Hypothalamus (tissue), 51 donors: ENCODE measurements around the gene WDR86.

ENCODE experiments used
- DNase-seq, 51 donors: peaks; one replicate each; lab custom pipeline; 2025; lab: John Stamatoyannopoulos, UW

The WDR86 gene

DNA sequence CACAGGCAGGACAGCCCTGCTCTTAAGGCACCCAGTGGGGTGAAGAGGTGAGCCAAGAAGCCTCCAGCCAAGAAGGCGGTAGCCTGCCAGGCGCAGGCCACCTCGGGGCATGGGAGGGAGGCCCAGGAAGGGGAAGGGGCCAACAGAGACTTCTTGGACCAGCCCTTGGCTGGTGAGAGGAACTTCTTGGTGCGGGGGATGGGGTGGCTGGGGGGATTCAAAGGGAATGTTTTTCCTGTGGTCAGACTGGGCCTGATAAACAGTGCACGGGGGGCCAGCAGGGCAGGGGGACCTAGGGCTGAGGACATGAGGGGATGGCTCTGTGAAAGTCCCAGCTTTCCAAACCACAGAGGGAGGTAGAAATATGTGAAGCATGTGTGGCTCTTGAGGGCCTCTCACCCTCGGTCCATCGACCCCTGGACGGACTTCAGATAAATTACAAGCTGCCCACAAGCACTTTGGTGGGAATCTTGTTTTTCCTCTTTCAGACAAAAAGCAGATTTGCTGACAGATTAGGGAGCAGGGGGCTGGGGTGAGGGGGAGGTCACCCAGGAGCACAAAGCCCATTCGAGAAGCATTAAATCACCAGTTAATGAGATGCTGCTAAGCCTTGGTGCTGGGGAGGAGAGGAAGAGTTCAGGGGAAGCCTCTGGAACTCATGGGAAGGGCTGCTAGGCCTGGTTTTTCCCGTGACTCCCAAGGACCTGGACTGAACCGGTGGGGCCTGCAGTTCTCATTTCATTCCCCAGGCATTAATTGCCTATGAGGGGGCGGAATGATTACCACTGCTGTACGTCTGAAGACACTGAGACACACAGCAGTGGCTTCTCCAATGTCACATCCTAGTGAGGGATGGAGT is 18.8 kb upstream of the WDR86 start:
- peak in 9 of 51 donors; percentile 7 to 25 (median 16) for DNase-seq

DNA sequence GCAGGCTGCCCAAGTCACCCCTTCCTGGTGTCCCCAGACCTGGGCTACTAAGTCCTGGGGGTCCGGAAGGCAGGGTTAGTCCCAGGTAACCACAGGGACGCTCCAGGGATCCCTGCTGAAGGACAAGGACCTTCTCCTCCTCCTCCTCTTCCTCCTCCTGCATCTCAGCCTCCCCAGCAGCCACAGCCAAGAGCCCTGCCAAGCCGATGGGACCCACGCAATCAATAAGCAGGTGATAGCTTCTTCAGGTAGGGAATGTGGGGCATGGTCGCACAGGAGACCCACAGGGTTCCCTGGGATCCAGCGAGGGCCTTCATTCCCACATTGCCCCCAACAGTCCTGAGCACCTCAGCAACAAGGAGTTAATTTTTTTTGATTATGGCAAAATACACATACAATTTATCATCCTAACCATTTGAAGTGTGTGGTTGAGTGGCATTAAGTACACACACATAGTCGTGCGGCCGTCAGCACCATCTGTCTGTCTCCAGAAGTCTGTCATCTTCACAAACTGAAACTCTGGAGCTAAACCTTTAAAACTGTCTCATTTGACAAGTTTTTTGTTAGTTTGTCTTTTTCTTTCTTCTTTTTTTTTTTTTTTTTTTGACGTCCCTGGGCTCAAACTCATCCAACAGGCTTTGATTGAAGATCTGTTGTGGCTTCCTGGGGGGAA is 18.0 kb upstream of the WDR86 start:
- DNase-seq: no peak

DNA sequence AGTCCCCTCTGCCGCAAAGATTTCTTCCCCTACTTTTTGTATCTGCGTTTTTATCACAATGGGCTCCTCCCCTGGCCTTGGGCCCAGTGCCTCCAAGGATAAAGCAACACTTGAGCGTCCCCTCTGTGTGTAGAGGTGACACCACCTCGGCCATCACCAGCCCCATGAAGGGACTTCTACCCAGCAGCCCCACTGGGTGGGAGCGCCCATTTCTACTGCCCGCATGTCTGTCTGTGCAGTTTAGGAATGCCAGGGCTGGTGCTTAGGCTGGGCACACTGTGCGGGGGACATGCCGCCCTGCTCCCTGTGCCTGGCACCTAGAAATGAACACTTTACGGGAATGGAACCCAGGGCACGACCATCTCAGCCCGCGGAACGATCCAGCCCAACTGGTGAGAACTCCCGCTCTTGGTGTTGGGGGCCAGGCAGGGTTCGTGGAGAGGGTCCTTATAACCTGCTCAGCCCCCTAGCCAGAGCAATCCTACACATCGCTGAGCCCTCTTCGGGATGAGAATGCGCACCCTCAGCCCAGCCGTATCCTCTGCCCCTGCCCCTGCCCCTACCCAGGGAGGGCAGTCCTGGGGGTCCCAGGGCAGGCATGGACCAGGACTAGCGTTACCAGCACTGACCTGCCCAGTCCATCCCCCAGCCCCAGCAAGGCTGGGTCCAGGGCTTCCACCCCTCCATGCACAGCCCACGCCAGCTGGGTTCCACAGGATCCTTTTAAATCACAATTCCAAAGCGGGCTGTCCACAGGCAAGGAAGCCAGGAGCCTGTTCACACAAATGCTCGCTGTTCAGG is 17.3 kb upstream of the WDR86 start:
- DNase-seq: no peak

DNA sequence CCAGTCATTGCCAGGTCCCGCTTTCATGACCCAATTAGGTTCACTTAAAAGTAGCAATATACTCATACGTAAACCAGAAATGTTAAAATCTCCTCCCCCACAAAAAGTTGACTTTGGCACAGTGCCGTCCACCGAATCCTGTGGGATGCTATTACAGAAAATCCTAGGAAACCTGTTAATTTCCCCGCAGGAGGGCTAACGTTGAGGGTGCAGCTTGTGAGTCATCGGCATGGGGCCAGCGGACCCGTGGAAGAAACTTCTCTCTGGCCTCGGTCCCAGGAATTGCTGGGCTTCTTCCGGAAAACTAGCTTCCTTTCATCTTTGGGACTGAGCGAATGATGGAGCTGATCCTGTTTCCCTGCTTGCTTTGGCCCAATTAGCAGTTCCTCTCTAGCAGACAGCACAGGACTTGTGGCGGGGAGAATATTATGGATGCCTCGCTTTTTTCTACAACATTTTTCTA is 16.6 kb upstream of the WDR86 start:
- DNase-seq: peak in 8 of 51 donors; percentile 9 to 54 (median 32)

DNA sequence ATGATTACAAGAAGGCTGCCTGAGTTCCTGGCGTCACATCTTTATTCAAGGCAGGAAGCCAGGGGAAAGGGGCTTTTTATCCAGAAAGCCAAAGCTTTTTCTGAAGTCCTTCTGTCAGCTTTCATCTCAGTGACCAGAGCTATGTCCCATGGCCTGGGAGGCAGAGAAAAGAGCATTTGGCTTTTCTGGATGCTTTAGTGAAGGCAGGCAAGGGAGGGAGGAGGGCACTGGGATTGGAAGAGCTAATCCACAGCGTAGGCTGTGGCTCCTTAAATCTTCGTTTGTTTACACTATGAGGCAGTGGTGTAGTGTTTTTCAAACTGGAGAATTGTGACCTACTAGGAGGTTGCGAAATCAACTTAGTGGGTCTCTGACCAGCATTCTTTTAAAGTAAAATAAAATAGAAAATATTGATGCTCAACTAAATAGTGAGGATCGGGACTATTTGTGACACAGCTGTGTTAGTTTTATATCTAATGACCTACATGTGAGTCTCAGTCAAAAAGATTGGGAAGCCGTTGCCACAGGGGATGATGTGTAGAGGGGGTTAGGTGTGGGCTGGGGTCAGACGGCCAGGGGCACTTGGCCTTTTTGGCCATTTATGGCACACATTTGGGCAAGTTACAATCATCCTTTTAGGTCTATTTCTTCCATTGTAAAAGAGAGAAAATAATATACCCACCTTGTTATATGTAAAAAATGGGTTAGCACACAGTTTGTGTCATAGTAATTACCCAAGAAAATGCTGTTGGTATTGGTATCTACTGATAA is 16.0 kb upstream of the WDR86 start:
- no peak for DNase-seq

DNA sequence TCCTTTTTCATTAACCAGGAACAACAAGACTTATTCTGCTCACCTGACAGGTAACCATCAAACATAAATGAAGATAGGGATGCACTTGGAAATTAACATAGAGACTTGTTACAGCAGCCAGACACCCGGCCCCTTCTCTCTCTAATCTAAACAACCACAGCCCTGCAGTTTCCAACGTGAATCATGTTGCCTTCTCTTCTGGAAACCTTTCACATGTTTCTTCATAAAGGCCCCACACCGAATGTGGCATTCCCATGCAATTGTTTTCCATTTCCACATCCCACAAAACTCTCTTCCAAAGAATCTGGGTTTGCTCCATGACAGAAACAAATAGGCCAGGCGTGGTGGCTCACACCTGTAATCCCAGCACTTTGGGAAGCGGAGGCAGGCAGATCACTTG is 15.0 kb upstream of the WDR86 start:
- no peak for DNase-seq

DNA sequence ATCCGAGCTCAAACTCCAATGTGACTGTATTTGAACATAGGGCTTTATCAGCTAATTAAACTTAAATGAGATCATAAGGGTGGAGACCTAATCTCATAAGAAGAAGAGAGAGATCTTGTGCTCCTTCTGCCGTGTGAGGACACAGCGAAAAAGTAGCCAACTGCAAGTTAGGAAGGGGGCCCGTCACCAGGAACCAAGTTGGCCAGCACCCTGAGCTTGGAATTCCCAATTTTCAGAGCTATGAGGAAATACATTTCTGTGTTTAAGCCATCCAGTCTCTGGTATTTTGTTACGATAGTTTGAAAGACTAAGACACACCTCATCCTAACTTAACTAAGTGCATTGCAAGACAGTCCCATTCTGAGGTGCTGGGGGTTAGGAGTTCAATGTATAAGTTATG is 14.1 kb upstream of the WDR86 start:
- no peak for DNase-seq

DNA sequence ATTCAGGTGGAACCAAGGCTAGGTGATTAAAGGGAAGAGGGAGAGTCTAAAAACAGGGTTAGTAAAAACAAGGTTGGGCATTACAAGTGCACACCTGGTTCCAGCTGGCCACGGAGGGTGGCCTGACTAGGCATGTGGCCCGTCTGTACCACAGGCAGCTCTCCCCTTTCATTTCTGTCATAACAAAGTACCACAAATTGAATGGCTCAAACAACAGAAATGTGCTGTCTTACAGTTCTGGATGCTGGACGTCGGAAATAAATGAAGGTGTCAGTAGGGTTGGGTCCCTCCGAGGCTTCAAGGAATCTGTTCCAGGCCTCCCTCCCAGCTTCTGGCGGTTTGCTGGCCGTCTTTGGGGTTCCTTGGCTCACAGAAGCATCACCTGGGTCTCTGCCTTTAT is 13.4 kb upstream of the WDR86 start:
- DNase-seq: no peak

DNA sequence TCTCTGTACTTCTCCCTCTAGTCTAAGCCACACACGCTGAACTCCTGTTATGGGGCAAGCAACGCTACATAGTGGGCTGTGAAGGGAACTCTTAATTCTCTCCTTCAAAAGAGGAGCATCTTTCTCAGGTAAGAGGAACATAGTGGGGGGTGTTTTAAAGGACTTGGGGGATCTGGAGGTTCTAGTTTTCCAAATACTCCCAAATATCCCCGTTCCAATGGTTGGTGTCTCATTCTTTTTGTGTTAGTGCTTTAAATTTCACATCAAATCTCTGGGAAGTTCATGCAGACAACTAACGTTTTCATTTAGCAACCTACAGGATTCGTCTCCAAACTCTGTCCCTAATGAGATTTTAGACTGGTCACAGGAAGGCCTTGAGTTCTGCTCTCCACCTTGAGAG is 12.4 kb upstream of the WDR86 start:
- DNase-seq: no peak

DNA sequence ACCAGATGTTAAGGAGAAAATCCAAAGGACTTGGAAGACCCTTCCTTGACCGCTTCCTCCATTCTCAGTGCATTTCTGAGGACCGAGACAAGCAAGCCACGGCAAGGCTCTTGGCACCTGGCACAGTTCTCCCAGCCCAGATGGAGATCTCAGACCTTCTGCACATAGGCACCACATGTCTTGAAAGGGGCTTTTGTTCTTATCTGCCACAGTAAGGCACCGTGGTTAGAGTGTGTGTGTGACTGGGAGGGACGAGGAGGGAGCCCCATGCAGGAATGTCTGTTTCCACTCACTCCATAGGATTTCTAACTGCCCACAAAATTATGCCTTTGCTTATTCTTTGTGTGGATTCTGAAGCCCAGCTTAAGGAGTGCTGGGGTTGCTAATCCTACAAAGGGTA is 10.3 kb upstream of the WDR86 start:
- DNase-seq: no peak

DNA sequence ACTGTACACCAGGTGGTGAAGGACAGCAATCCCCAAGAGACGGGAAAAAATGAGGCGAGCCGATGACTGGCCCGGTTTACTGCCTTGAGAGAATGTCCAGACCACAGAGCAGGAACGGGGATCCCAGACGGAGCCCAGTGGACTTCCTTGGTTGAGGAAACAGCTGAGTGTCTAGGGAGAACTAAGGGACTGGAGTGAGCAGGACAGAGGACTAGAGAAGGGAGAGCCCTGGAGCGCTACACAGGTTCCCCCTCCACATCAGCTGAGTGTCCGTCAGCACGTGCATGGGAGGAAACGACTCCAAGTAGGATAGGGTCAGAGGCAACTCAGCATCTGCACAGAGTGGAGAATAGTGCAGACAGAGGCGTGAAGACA is 7.1 kb upstream of the WDR86 start:
- no peak for DNase-seq

DNA sequence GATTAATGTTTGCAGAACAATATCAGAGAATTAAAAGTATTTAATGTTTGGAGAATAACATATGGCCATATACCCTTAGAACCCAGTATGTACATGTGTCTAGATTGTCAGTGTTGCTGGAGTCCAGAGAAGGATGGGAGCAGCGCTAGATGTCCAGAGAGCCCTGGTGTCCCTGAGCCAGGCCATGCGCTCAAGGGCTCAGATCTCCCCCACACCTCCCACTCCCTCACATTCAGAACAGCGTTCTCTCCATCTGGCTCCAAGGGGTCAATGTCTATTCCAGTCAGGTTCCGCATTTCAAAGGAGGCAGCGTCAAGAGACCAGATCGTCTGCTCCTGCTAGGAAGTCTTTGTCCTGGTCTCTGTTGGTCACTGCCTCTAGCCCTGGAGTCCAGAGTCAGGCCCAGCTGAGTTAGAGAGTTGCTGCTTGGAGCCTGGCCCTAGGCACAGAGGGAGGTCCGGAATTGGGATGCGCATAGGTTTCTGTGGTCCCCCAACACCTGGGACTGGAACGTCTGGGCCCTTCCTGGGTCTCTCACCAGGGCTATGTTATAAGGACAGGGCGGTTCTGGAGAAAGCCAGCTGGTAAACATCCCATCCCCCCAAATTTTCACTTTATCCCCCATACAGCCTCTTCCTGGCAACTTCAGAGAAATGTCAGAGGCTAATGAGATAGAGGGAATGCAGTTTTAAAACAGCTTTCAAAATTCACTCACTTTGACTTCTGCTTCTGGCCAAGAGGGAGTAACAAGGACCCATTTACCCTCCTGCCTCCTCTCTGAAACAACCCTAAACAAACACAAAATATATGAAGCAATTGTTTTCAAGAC is 6.5 kb upstream of the WDR86 start:
- DNase-seq: no peak

DNA sequence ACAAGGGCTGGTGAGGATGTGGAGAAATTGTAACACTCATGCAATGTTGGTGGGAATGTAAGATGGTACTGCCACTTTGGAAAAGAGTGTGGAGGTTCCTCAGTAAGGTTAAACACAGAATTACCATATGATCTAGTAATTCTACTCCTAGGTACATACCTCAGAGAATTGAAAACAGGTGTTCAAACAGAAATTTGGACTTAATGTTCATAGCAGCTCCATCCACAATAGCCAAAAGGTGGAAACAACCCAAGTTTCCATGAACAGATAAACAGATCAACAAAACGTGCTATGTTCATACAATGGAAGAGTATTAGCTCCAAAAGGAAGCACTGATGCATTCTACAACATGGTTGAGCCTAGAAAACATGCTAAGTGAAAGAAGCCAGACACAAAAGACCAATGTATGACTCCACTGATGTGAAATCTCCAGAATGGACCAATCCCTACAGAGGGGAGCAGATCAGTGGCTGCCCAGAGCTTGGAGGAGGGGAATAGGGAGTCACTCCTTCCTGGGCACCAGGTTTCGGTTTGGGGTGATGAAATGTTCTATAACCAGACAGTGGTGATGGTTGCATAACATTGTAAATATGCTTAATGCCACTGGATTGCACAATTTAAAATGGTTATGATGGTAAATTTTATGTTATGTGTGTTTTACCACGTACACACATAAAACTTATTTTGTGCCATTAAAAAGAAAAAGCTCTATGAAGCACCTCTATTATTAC is 5.7 kb upstream of the WDR86 start:
- DNase-seq: no peak

DNA sequence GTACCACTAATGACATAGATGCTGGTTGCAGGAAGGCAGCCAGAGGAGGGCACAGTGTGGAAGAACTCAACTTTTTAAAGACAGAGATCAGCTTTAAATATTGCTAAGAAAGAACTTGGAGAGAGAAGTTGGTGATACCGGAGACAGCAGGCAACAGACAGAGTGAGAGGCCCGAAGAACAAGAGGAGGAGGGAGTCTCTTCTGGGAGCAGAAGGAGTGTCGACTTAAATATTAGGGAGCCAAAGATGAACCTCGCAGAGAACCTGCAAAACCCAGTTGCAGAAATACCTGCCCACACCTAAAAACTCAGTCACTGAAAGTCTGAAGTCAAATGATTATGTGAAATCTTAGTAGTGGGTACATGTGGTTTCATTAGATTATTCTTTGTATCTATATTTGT is 3.4 kb upstream of the WDR86 start:
- no peak for DNase-seq

DNA sequence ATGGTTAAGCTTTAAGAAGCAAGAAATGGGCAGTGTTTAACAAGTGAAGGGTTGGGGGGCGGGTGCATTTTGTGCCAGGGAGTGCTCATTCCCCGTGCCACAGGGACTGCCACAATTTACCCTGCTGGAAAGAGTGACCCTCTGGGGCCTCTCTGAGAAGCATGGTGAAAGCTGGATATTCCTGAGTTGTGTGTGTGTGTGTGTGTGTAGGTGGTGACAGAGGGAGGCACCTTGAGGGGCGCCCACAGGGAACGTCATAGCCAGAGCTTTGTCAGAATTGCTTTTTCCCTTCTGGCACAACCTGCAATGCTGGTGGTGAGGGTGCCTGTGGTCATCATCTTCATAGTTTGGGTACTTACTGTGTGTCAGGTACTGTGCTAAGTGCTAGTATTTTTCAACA is 2.5 kb upstream of the WDR86 start:
- DNase-seq: no peak

DNA sequence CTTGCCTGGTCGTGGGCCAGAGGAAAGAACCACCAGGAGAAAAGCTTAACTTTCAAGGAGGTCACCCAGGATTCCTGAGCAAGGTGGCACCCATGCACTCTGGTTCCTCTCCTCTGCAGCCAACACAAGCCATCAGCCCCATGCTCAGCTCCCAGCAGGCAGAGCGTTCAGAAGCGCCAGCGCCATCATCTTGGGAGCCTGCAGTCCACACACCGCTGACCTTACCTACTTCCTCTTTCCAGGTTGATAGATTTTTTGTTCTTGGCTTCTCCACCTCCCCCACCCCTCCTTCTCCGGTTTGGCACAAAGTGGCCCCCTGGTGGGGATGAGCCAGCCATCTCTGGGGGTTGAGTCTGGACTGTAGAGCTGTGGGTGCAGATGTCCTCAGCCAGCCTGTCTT is 1.7 kb upstream of the WDR86 start:
- DNase-seq: no peak

DNA sequence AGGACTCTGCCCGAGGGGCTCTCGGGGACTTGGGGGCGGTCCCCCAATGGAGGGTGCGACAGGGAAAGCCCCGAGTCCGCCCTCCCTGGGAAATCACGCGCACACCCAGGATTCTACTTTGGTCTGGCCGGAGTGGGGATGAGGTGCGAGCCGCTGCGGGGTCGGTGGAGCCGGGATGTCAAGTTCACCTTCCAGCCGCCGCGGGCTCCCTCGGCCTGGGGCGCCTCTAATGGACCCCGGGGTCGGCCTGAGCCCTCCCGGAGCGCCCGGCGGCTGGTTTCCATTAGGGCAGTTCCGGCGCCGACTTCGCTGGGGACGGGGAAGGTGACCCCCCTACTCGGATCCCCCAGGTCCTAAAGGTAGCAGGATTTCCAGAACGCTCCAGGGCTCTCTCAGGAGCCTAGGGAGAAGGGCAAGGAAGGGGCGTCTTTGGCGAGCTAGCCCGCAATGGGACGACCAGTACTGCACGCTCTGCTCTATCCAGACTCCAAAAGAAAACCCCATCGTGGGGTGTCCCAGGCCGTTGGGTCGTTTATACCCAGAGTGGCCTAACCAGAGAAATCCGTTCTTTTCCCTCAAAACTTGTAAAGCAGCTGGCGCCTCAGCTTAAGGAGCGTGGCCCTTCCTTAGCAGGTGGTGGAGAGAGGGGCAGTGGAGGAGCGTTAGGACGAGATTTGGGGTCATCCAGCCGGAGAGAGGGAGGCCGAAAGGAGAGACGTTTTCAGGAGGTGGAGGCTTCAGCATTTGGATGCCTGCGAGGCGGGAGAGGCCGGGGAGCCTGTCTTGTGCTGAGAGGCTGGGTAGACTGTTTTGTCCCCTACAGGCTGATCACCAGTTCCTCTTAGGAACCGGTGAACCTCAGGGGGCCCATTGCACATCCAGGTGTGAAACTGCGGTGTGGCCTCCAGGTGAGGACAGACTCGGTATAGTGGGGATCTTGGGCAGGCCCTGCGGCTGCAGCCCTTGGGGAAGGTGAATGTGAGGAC is 860 bp upstream of the WDR86 start:
- peak in 2 of 51 donors; percentile 6 to 18 for DNase-seq
